Hepatocyte (in vitro differentiated cells): ENCODE measurements around the gene VAV1.

Experiments used
- EZH2phosphoT487 ChIP-seq: fragments of 200-600 bp; sonication (generic); IDR thresholded peaks from one replicate; pipeline ENCODE4 v1.6.1; 2018; ENCODE audit warnings: antibody characterized with exemption, mild to moderate bottlenecking, low read depth, moderate library complexity; ENCODE audit not compliant: unreplicated experiment, severe bottlenecking
- TF ChIP-seq, protein P1 (sequence below): fragments of 200-600 bp; sonication (generic); IDR thresholded peaks from 2 replicates; pipeline ENCODE4 v1.5.1; 2016; ENCODE audit warnings: antibody characterized with exemption, mild to moderate bottlenecking; ENCODE audit not compliant: poor library complexity

DNA sequence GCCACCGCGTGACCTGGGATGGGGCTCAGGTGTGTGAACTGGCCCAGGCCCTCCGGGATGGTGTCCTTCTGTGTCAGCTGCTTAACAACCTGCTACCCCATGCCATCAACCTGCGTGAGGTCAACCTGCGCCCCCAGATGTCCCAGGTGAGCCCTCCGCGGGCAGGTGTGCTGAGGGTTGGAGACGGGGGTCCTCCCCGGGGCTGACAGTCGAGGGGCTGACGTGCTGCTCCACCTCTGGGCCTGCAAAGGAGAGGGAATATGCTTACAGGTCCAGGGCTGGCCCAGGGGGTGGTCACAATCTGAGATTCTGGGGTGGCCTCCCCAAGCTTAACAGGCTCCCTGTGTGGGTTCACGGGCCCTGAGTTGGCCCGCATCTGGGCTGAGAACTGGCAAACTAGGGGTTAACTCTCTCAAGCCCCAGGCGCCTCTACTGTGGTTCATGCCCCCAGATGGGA is 386 bp downstream of the VAV1 start:
- TF ChIP-seq EZH2phosphoT487, result no peak
- TF ChIP-seq, protein P1, sequence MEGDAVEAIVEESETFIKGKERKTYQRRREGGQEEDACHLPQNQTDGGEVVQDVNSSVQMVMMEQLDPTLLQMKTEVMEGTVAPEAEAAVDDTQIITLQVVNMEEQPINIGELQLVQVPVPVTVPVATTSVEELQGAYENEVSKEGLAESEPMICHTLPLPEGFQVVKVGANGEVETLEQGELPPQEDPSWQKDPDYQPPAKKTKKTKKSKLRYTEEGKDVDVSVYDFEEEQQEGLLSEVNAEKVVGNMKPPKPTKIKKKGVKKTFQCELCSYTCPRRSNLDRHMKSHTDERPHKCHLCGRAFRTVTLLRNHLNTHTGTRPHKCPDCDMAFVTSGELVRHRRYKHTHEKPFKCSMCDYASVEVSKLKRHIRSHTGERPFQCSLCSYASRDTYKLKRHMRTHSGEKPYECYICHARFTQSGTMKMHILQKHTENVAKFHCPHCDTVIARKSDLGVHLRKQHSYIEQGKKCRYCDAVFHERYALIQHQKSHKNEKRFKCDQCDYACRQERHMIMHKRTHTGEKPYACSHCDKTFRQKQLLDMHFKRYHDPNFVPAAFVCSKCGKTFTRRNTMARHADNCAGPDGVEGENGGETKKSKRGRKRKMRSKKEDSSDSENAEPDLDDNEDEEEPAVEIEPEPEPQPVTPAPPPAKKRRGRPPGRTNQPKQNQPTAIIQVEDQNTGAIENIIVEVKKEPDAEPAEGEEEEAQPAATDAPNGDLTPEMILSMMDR, result no peak
